HG03039 (cell line): ENCODE data around the gene SRGAP1.

Experiments
- ATAC-seq: cut with Tn5 transposase; IDR thresholded peaks from one replicate; pipeline ENCODE4 v1.9.1; 2021; ENCODE audit warnings: mild to moderate bottlenecking, moderate library complexity; ENCODE audit not compliant: unreplicated experiment

The SRGAP1 gene

GRCh38 chr12:63929426-63929825 lies 84.9 kb downstream of the SRGAP1 start:
- no peak for ATAC-seq

GRCh38 chr12:63930971-63931370 lies 86.5 kb downstream of the SRGAP1 start:
- no peak for ATAC-seq

- no peak for ATAC-seq
These were observed 87.2 kb downstream of the SRGAP1 start for GRCh38 chr12:63931703-63932102.

GRCh38 chr12:63934936-63935335 lies 90.4 kb downstream of the SRGAP1 start:
- ATAC-seq = no peak

GRCh38 chr12:63935361-63935760 lies 90.9 kb downstream of the SRGAP1 start:
- ATAC-seq = no peak

- ATAC-seq = no peak
These were observed 93.1 kb downstream of the SRGAP1 start for GRCh38 chr12:63937378-63938316.

- ATAC-seq = no peak
These were observed 96.0 kb downstream of the SRGAP1 start for GRCh38 chr12:63940310-63941005.

GRCh38 chr12:63941166-63941800 lies 96.8 kb downstream of the SRGAP1 start:
- ATAC-seq = no peak

- no peak for ATAC-seq
These were observed 97.4 kb downstream of the SRGAP1 start for GRCh38 chr12:63941879-63942278.

GRCh38 chr12:63942464-63943241 lies 98.2 kb downstream of the SRGAP1 start:
- ATAC-seq = no peak

GRCh38 chr12:63944034-63944579 lies 99.6 kb downstream of the SRGAP1 start:
- no peak for ATAC-seq

- ATAC-seq = no peak
These were observed 100.2 kb downstream of the SRGAP1 start for GRCh38 chr12:63944586-63945228.

- ATAC-seq = no peak
These were observed 101.3 kb downstream of the SRGAP1 start for GRCh38 chr12:63945777-63946176.

GRCh38 chr12:63948211-63948610 lies 103.7 kb downstream of the SRGAP1 start:
- no peak for ATAC-seq

- ATAC-seq = no peak
These were observed 105.4 kb downstream of the SRGAP1 start for GRCh38 chr12:63949902-63950301.

GRCh38 chr12:63952995-63953394 lies 108.5 kb downstream of the SRGAP1 start:
- ATAC-seq = no peak

GRCh38 chr12:63955831-63956666 lies 111.5 kb downstream of the SRGAP1 start:
- ATAC-seq = no peak

GRCh38 chr12:63957496-63957895 lies 113.0 kb downstream of the SRGAP1 start:
- ATAC-seq = no peak
